Activated T-cell treated with anti-CD3 and anti-CD28 coated beads, Interleukin-2, amount 50 U/mL, for 1 hour (primary cell): ENCODE measurements around the gene MEAK7.

Experiments
- DNase-seq: peaks from one replicate; pipeline ENCODE4 v3.0.0-alpha.2; 2020

The MEAK7 gene

GRCh38 chr16:84511180-84511800, 6.8 kb upstream of the MEAK7 start:
- DNase-seq = peak; percentile 88

- DNase-seq = no peak
These were observed 4.8 kb upstream of the MEAK7 start for GRCh38 chr16:84509032-84509950.

DNA sequence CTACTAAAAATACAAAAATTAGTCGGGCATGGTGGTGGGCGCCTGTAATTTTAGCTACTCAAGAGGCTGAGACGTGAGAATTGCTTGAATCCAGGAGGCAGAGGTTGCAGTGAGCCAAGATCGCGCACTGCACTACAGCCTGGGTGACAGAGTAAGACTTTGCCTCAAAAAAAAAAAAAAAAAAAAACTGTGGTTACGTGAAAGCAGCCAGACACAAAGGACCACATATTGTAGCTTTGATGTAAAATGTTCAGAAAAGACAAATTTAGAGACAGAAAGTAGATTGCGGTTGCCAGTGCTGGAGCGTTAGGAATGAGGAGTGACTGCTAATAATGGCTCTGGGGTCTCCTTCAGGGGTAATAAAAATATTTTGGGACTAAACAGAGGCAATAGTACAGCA, 4.0 kb upstream of the MEAK7 start:
- peak; percentile 50 for DNase-seq

DNA sequence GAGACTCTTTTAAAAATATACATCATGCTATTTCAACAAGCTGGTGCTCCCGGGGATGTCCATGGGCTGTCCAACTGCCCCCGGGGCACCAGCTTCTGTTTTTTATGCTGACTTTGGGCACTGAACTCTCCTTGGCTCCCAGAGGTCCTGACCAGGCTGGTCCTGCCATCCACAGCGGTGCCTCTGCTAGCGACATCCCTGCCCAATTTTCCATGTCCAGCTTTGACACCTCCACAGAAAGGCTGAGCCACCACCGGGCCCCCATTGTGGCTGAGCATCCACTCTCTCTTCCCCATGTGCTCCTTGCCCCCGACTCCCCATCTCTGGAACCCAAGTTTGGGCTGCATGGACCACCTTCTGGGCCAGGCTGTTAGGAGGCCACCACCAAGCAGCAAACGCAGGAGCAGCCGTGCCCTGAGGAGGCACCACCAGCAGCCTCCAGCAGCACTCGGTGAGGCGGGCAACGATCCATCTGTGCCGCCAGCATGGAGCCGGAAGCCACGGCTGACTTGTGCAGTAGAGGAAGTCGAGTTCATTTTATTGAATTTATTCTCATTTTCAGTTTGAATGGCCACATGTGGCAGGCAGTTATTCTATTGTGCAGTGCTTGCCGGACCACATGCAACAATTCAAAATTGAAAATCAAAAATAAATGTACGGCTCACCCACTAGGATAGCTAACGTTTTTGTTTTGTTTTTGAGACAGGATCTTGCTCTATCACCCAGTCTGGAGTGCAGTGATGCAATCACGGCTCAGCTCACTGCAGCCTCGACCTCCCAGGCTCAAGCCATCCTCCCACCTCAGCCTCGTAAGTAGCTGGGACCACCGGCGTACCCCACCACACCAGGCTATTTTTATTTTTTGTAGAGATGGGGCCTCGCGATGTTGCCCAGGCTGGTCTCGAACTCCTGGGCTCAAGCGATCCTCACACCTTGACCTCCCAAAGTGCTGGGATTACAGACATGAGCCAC, 2.8 kb upstream of the MEAK7 start:
- DNase-seq = no peak

DNA sequence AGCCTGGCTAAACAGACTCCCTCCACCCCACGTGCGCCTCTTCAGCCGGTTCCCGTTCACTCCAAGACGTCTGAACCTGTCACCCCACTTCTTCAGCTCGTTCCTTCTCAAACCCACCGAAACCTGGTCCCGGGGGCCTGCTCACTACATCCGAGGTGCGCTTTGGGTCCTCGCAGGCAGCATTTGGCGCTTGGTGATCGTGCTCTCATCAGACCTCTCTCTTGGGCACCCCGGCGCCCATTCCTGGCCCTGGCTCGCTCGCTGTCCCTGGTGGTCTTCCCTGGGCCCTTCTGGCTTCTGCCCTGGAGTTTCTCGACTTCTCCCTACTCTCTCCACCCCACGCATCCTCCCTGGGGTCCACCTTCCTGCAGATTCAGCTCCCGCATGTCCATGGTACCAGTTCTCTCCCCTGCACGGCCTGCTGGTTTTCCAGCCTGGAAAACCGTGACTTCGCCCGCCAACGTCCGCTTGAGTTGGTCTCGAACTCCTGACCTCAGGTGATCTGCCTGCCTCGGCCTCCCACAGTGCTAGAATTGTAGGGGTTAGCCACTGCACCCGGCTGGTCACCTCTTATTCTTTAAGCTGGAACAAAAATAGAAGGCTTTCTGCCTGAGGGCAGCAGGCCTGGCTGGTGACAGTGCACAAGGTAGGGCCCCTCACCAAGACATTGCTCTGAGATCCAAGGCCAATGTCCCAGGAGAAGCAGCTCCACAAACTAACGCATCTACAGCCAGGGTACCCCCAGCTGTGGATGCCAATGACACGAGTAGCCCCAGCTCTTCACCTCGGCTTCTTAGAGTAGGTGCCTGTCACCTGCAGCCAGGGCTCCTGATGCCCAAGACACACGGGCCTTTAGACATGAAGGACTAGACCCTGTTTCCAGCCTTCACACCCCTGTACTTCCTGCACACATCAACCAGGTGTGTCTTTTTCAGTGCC, 1.1 kb upstream of the MEAK7 start:
- DNase-seq = no peak

- DNase-seq = no peak
These were observed 586 bp downstream of the MEAK7 start for GRCh38 chr16:84503751-84504395.

GRCh38 chr16:84502581-84502980, 1.9 kb downstream of the MEAK7 start:
- DNase-seq = no peak

GRCh38 chr16:84502075-84502474, 2.4 kb downstream of the MEAK7 start:
- no peak for DNase-seq

- DNase-seq = no peak
These were observed 3.3 kb downstream of the MEAK7 start for GRCh38 chr16:84501077-84501735.

GRCh38 chr16:84500531-84500930, 3.9 kb downstream of the MEAK7 start:
- DNase-seq = no peak

DNA sequence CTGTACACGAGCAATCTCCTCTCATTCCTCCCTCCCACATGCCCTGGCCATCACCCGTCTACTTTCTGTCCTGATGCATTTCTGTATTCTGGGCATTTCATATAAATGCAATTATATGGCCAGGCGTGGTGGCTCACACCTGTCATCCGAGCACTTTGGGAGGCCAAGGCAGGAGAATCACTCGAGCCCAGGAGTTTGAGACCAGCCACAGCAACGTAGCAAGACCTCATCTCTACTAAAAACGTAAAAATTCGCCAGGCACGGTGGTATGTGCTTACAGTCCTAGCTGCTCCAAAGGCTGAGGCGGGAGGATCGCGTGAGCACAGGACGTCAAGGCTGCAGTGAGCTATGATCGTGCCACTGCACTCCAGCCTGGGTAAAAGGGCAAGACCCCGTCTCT, 4.8 kb downstream of the MEAK7 start:
- DNase-seq = no peak

- no peak for DNase-seq
These were observed 5.4 kb downstream of the MEAK7 start for GRCh38 chr16:84498859-84499620.

GRCh38 chr16:84498223-84498610, 6.2 kb downstream of the MEAK7 start:
- DNase-seq = no peak

GRCh38 chr16:84497418-84498222, 6.8 kb downstream of the MEAK7 start:
- no peak for DNase-seq

- DNase-seq = no peak
These were observed 7.5 kb downstream of the MEAK7 start for GRCh38 chr16:84496991-84497390.

- DNase-seq = no peak
These were observed 9.0 kb downstream of the MEAK7 start for GRCh38 chr16:84495506-84495905.

DNA sequence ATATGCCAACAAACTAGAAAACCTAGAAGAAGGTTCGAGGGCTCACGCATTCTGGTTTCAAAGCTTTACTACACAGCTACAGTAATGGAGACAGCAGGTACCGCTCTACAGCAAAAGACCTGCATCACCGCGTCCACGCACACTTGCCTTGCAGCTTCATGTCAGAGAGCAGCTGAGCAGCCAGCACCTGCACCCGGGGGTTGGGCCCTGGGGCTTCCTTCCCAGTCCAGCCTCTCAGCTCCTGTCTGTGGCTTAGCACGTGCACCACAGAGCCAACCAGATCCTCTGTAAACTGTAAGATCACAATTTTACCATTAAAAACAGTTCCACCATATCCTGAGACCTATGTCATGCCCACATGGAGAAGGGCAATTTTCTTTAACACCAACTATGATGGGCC, 15.3 kb downstream of the MEAK7 start:
- DNase-seq = no peak

GRCh38 chr16:84487358-84487757, 17.1 kb downstream of the MEAK7 start:
- no peak for DNase-seq

GRCh38 chr16:84486551-84487235, 17.8 kb downstream of the MEAK7 start:
- DNase-seq = no peak
